GM19438 (cell line): Measurements from ENCODE around the gene CWF19L1.
A peak's percentile ranks its signal among the peaks of the same experiment; 100 is the strongest.
"Not testable (repeated sequence)": the region's sequence is repeated elsewhere in the genome, so short reads cannot be mapped to it uniquely, and the experiment has no call there.

Source experiments
- ATAC-seq: cut with Tn5 transposase; IDR thresholded peaks from one replicate; pipeline ENCODE4 v1.9.1; 2021; ENCODE audit warnings: low read depth; ENCODE audit not compliant: unreplicated experiment

The CWF19L1 gene

GRCh38 chr10:100267239-100268104 lies at the start of gene CWF19L1:
Gene CWF19L1, minus strand, starts transcription at chr10:100267638. Its CDS starts 45 bp downstream, at chr10:100267593.
- peak; percentile 80 for ATAC-seq

GRCh38 chr10:100315615-100316014 lies 48.2 kb upstream of the CWF19L1 start:
- no peak for ATAC-seq

DNA sequence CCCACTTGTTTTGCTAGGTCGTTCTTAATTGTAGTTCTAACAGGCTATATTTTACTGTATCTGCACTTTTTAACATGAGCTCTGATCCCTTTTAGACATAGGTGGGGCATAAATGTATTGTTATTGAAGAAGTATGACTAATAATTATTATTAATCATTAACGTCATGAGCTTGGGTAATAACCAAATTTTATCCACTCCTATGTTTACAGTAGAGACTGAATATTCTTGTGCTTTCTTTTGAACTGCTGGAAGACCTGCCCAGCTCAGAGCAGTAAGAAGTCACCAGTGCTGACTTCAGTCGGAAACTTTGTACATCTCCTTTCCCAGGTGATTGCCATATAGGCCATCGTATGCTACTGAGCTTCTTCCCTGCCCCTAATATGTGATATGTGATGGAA lies 43.9 kb upstream of the CWF19L1 start:
- ATAC-seq, result no peak

DNA sequence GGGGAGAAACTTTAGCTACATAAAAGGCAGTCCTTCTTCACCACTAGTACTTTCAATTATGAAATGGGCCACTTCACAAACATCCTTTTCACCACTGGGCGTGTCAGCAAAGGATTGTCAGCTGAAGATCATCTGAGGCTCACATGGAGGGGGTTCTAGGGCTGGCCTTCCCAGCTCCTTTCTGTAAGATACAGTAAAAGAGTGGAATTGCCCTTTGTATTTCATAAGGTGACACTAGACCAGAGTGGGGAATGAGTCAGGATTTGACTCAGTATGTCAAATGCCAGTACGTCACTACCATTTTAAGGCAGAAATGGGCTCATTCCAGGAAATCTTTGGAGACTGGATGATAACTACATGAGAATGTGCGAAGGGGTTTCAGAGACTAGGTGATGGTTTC lies 40.2 kb upstream of the CWF19L1 start:
- ATAC-seq, result no peak

DNA sequence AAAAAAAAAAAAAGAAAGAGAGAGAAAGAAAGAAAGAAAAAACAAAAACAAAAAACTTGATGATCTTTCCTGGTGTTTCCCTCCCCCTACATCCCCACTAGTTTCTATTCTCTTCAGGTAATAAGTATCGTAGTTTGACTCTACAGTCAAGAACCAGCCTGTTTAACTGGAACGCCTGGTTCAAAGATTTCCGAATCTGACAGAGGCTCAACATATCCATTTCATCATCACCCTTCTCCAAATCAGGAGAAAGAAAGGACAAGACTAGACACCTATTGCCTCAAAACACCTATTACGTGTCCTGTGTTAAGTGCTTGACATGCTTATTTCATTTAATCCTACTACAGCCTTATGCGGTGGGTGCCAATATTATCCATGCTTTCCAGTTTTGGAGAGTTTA lies 39.4 kb upstream of the CWF19L1 start:
- no peak for ATAC-seq

DNA sequence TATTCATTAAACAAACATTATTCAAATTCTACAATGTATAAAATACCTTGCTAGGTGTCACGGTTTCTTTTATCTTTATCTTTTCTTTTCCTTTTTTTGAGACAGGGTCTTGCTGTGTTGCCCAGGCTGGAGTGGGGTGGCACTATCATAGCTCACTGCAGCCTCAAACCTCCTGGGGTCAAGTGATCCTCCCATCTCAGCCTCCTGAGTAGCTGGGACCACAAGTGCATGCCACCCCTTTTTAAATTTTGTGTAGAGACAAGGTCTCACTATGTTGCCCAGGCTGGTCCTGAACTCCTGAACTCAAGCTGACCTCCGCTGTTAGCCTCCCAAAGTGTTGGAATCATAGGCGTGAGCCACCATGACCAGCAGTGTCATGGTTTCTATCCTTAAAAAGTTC lies 37.0 kb upstream of the CWF19L1 start:
- ATAC-seq, result no peak

DNA sequence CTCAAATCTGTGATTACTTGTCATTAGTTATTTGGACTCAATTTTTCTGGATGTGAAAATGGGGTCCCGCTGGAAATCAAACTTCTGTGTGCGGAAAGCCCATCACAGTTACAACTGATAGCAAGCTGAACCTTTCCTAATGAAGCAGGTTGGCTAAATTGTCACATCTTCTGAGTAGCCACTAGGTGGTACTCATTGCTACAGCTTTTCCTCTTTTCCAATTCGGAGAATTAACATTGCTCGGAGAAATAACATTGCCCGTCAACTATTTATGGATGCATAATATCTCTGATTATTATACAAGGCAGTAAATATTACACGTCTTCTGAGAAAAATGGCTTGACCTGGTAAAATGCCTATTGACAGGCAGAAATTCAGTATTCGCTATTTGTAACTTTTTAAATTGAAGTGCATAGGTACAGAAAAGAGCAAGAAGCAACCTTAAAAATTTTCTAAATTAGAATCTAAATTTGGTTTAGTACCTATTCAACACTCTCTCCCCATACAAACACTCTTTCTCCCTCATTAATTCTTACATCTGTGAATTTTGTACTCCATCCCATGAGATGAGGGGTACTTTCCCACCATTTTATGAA lies 36.4 kb upstream of the CWF19L1 start:
- ATAC-seq, result no peak

- not testable (repeated sequence) for ATAC-seq
Measured at GRCh38 chr10:100301123-100301522, 33.7 kb upstream of the CWF19L1 start.

DNA sequence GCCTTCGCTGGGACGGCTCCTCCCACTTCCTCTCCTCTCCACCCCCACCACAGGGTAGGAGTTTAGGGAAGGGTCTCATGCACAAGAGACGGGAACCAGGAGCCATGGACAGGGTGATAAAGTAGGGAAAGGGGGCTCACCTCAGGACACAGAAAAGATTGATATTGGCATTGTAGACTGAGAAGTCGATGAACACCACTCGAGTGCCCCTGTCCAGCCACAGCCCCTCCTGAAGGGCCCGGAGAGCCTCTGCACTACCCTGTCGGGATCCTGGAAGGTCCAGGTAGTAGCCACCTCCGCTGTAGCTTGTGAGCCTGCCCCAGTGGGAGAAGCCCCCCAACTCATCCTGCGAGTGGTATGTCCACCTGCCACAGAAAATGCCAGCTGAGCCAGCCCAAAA lies 29.8 kb upstream of the CWF19L1 start:
- ATAC-seq, result no peak

DNA sequence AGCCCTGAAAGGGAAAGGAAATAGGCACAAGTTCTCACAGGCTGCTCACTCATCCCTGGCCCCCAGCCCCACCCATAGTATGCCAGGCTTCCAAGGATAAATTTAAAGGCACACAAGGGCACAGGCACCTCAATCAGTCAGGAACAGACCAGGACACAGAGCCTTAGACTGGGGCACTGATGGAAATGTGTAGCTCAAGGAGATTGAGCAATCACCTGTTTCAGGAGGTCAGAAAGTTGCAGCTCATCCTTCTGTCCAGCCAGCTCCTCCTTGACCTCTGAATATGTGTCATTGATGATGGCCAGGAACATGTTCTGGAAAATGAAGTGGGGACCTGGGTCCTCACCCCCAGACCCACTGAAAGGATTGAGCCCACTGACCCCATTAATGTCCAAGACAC lies 25.6 kb upstream of the CWF19L1 start:
- ATAC-seq, result no peak

- not testable (repeated sequence) for ATAC-seq
Measured at GRCh38 chr10:100292300-100292699, 24.9 kb upstream of the CWF19L1 start.

DNA sequence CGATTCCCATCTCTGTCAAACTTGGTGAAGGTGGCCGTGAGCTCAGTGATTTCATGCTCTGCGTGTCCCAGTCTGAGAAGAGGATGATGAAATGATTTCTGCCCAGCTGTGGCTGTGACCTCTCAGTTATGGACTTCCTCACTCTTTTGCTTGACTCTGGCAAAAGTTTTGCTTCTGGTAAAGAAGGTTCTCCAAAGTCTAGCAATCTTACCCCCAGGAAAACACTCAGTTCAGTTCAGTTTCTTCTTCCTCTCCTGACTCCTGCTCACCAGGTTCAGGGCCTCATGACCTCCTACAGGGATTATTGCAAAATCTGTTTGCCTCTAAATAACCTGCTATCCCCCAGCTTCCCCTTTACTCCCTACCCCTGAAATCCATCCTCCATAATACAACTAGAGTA lies 23.9 kb upstream of the CWF19L1 start:
- ATAC-seq, result no peak

DNA sequence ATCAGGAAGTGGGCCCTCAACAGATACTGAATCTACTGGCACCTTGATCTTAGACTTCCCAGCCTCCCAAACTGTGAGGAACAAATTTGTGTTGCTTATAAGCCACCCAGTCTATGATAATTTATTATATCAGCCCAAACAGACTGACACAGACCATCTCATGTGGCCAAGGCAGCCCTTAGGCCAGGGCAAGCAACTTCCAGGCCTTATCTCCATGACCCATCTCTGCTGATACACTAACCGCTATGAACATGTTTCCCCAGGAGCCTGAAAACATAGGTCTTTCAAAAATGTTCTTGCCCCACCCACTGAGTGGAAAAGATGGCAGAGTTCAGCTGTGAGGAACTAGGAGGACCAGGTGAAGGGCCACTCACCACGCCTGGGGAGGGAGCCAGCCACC lies 22.2 kb upstream of the CWF19L1 start:
- ATAC-seq, result no peak

- no peak for ATAC-seq
Measured at GRCh38 chr10:100288196-100288595, 20.8 kb upstream of the CWF19L1 start.

DNA sequence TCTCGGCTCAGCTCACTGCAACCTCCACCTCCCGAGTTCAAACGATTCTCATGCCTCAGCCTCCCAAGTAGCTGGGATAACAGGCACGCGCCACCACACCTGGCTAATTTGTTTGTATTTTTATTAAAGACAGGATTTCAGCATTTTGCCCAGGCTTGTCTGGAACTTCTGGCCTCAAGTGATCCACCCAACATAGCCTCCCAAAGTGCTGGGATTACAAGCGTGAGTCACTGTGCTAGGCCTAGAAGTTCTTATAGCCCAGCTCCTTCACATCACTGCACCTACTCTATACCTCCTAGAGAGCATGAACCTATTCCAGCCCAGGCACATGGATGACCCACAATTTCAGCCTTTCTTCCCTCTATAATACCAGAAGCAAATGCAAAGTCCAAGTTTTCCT lies 20.3 kb upstream of the CWF19L1 start:
- no peak for ATAC-seq

GRCh38 chr10:100286051-100287033 lies 18.9 kb upstream of the CWF19L1 start, which contains the start of gene BLOC1S2:
Gene BLOC1S2, minus strand, starts transcription at chr10:100286680. Its CDS starts 21 bp downstream, at chr10:100286659.
- peak; percentile 92 for ATAC-seq

- ATAC-seq, result not testable (repeated sequence)
Measured at GRCh38 chr10:100285326-100285725, 17.9 kb upstream of the CWF19L1 start.

GRCh38 chr10:100282907-100283306 lies 15.5 kb upstream of the CWF19L1 start:
- ATAC-seq, result no peak

GRCh38 chr10:100276971-100277370 lies 9.5 kb upstream of the CWF19L1 start:
- not testable (repeated sequence) for ATAC-seq

DNA sequence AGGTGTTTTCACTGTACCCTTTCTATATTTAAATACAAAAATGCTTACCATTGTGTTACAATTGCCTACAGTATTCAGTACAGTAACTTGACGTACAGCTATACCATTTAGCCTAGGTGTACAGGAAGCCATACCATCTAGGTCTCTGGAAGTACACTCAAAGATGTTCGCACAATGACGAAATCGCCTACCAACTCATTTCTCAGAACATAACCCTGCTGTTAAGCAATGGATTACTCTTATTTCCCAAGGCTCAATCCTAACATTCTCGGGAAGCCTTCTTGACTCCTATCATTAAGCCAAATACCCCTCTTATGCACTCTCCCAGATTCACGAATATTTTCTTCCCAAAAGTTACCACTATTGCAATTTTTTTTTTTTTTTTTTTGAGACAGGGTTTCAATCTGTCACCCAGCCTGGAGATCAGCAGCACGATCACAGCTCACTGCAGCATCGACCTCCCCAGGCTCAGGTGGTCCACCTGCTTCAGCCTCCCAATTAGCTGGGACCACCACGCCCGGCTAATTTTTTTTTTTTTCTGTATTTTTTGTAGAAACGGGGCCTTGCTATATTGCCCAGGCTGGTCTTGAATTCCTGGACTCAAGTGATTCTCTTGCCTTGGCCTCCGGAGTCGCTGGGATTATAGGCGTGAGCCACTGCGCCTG lies 1.5 kb downstream of the CWF19L1 start:
- no peak for ATAC-seq
